ENCODE results near the gene GABRG3. TPM values are rescaled to one million over a fixed set of nuclear protein-coding genes. Genes with fewer than 3 reads are reported as not detected.

The GABRG3 gene
- total RNA-seq, 1 experiment from 2014 or later: 0.15 TPM

DNA sequence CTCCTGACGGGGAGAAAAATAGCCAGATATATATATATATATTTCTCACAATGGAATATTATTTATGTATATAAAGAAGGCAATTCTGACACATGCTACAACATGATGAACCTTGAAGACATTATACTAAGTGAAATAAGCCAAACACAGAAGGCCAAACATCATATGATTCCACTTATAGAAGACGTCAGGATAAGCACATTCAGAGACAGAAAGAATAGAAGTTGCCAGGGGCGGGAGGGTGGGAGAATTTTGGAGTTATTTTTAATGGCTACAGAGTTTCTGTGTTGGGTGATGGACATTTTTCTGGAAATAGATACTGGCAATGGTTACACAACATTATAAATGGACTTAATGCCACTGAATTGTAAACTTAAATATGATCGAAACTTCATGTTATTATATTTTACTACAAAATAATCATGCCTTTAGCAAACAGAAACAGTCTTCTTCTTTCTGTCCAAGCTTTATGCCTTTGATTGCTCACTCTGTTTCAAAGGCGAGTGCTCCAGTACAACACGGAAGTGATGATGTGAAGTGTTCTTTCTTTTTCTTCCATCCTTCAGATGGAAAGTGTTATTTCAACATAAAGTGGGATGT lies 614.2 kb downstream of the GABRG3 start:
- Histone ChIP-seq H3K4ac (ENCODE audit: low read depth, low read length) (no peak overlapping the region), H2BK15ac (ENCODE audit: low read depth, low read length) (no peak overlapping the region), H4K5ac (ENCODE audit: insufficient read length, low read depth, low read length) (no peak overlapping the region), H3K18ac (ENCODE audit: insufficient read length, low read depth, low read length) (no peak overlapping the region), H2BK12ac (ENCODE audit: insufficient read length, low read depth, low read length) (no peak overlapping the region), H3K23me2 (ENCODE audit: insufficient read length, low read depth, low read length, poor library complexity, severe bottlenecking) (no peaks in the 10 kb centered on the region), H3K14ac (ENCODE audit: insufficient read depth, low read length) (no peak overlapping the region), H3K4me1 (ENCODE audit: insufficient read depth, low read length) (no peaks in the 10 kb centered on the region), H2BK120ac (ENCODE audit: low read depth, low read length, poor library complexity, severe bottlenecking) (no peak overlapping the region), H4K91ac (ENCODE audit: insufficient read length, low read depth, low read length) (no peak overlapping the region), H3K79me1 (ENCODE audit: insufficient read depth, low read depth, low read length, poor library complexity, severe bottlenecking) (no peaks in the 10 kb centered on the region), H3K56ac (ENCODE audit: insufficient read length, low read depth, low read length) (no peak overlapping the region), H3K27ac (ENCODE audit: insufficient read length, low read depth, low read length) (no peak overlapping the region), H3K27me3 (ENCODE audit: insufficient read depth, low read length) (no peaks in the 10 kb centered on the region), H3T11ph (ENCODE audit: low read length) (no peak overlapping the region), H4K8ac (replicated peaks; ENCODE audit: insufficient read length, low read depth, low read length) (no peak overlapping the region), H2AFZ (ENCODE audit: low read length) (no peak overlapping the region), H2AK5ac (ENCODE audit: insufficient read length, low read length) (no peak overlapping the region), H3K23ac (ENCODE audit: insufficient read length, low read depth, low read length) (no peak overlapping the region), H3K4me2 (ENCODE audit: insufficient read depth, insufficient read length, low read length) (no peak overlapping the region), H2BK5ac (ENCODE audit: insufficient read length, low read length) (no peak overlapping the region), H3K9ac (ENCODE audit: extremely low read depth, insufficient read length, low read length) (no peak overlapping the region), H4K20me1 (ENCODE audit: control insufficient read depth, insufficient read depth, insufficient read length) (no peaks in the 10 kb centered on the region), H2BK20ac (ENCODE audit: low read depth, low read length, poor library complexity, severe bottlenecking) (no peak overlapping the region), H3K79me2 (ENCODE audit: insufficient read depth, low read length) (no peaks in the 10 kb centered on the region), H3K9me3 (ENCODE audit: control insufficient read depth, low read depth, low read length) (no peaks in the 10 kb centered on the region)
- Mint-ChIP-seq H3K9me3 (no peaks in the 10 kb centered on the region), H3K27ac (no peak overlapping the region), H3K27me3 (ENCODE audit: low read depth) (peaks cover 3% of the 10 kb centered on the region), H3K4me3 (no peak overlapping the region), H3K36me3 (ENCODE audit: insufficient read depth in 1 of 3, low read depth in 3 of 3) (no peaks in the 10 kb centered on the region), H3K4me1 (peaks cover 8% of the 10 kb centered on the region in 2 experiments)
- DNase-seq: no peak
- WGBS (ENCODE audit: extremely low coverage, insufficient read length, low lambda C conversion rate): no CpG with 5 or more reads among the region's 6 CpGs
- TF ChIP-seq, protein P1, sequence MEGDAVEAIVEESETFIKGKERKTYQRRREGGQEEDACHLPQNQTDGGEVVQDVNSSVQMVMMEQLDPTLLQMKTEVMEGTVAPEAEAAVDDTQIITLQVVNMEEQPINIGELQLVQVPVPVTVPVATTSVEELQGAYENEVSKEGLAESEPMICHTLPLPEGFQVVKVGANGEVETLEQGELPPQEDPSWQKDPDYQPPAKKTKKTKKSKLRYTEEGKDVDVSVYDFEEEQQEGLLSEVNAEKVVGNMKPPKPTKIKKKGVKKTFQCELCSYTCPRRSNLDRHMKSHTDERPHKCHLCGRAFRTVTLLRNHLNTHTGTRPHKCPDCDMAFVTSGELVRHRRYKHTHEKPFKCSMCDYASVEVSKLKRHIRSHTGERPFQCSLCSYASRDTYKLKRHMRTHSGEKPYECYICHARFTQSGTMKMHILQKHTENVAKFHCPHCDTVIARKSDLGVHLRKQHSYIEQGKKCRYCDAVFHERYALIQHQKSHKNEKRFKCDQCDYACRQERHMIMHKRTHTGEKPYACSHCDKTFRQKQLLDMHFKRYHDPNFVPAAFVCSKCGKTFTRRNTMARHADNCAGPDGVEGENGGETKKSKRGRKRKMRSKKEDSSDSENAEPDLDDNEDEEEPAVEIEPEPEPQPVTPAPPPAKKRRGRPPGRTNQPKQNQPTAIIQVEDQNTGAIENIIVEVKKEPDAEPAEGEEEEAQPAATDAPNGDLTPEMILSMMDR (conservative IDR thresholded peaks at IDR 0.05): no peak
